ENCODE data around the gene NMNAT2. TPM values are rescaled to one million over a fixed set of nuclear protein-coding genes. Genes with fewer than 3 reads are reported as not detected.

NMNAT2 gene
- total RNA-seq, 1 experiment from 2014 or later: 8.8 TPM

- DNase-seq (ENCODE audit: low spot score) (no peak), ATAC-seq (no peak)
- Mint-ChIP-seq H3K4me3 (no peak overlapping the region), H3K36me3 (no peaks in the 10 kb centered on the region), H3K27me3 (ENCODE audit: low read depth) (no peaks in the 10 kb centered on the region; the same call in 1 of the 2 replicates), H3K4me1 (peaks cover 35% of the 10 kb centered on the region), H3K9me3 (peaks cover 10% of the 10 kb centered on the region), H3K27ac (no peak overlapping the region)
- ChIA-PET POLR2A (no interaction called here), CTCF (interaction anchor here (1.3 kb wide), 1 partner anchor 19 kb away, joined by 4 read pairs; no protein-coding TSS in a partner anchor)
- no peak for TF ChIP-seq JUN (CRISPR knock-in tag; IDR thresholded peaks at IDR 0.05)
- TF ChIP-seq SOX15 (CRISPR knock-in tag; IDR thresholded peaks at IDR 0.05): no peak
- TF ChIP-seq MYBL2 (CRISPR knock-in tag; IDR thresholded peaks at IDR 0.05): no peak
- no peak for TF ChIP-seq NFATC4 (CRISPR knock-in tag; IDR thresholded peaks at IDR 0.05)
- TF ChIP-seq CDX4 (CRISPR knock-in tag; IDR thresholded peaks at IDR 0.05; ENCODE audit: borderline replicate concordance): no peak
- no peak for TF ChIP-seq ZMAT4 (CRISPR knock-in tag; IDR thresholded peaks at IDR 0.05)
- no peak for TF ChIP-seq NFE2L1 (CRISPR knock-in tag; IDR thresholded peaks at IDR 0.05)
These were observed 117.8 kb downstream of the NMNAT2 start for GRCh38 chr1:183300395-183300794.

GRCh38 chr1:183296782-183297181 lies 121.4 kb downstream of the NMNAT2 start:
- Mint-ChIP-seq H3K27me3 (ENCODE audit: low read depth) (no peaks in the 10 kb centered on the region; the same call in 1 of the 2 replicates), H3K27ac (no peak overlapping the region), H3K4me3 (no peak overlapping the region), H3K36me3 (no peaks in the 10 kb centered on the region), H3K4me1 (peaks cover 23% of the 10 kb centered on the region), H3K9me3 (peaks cover 10% of the 10 kb centered on the region)
- TF ChIP-seq ZNF138 (CRISPR knock-in tag; conservative IDR thresholded peaks at IDR 0.05): no peak
- TF ChIP-seq USF1 (CRISPR knock-in tag; IDR thresholded peaks at IDR 0.05): no peak
- no peak for TF ChIP-seq ZNF416 (CRISPR knock-in tag; IDR thresholded peaks at IDR 0.05)
- no peak for TF ChIP-seq FOXP1 (CRISPR knock-in tag; IDR thresholded peaks at IDR 0.05; ENCODE audit: borderline replicate concordance)
- TF ChIP-seq FOXP4 (CRISPR knock-in tag; IDR thresholded peaks at IDR 0.05): no peak
- TF ChIP-seq JAZF1 (CRISPR knock-in tag; IDR thresholded peaks at IDR 0.05): no peak
- TF ChIP-seq TP53 (CRISPR knock-in tag; IDR thresholded peaks at IDR 0.05): no peak
- no peak for TF ChIP-seq ELF4 (CRISPR knock-in tag; IDR thresholded peaks at IDR 0.05; ENCODE audit: low read depth)
- TF ChIP-seq CTCF (IDR thresholded peaks at IDR 0.05): no peak
- no peak for TF ChIP-seq ESRRA (CRISPR knock-in tag; IDR thresholded peaks at IDR 0.05; ENCODE audit: borderline replicate concordance)
- no peak for TF ChIP-seq NFE2L1 (CRISPR knock-in tag; IDR thresholded peaks at IDR 0.05)
- no peak for TF ChIP-seq HMGA2 (CRISPR knock-in tag; IDR thresholded peaks at IDR 0.05)
- no peak for TF ChIP-seq NFYB (CRISPR knock-in tag; conservative IDR thresholded peaks at IDR 0.05; ENCODE audit: low read depth)
- TF ChIP-seq GABPB1 (CRISPR knock-in tag; IDR thresholded peaks at IDR 0.05): no peak
- TF ChIP-seq NR1H2 (CRISPR knock-in tag; IDR thresholded peaks at IDR 0.05): no peak
- TF ChIP-seq CDX4 (CRISPR knock-in tag; IDR thresholded peaks at IDR 0.05; ENCODE audit: borderline replicate concordance): no peak
- DNase-seq (ENCODE audit: low spot score) (no peak), ATAC-seq (no peak)
- POLR2A ChIA-PET: no interaction called here
- CTCF ChIA-PET: interaction anchor here (1.1 kb wide), 1 partner anchor 10 kb away, joined by 3 read pairs; no protein-coding TSS in a partner anchor
